Measurements from ENCODE around the gene PCMTD2.

GRCh38 chr20:64254571-64255360, 782 bp upstream of the PCMTD2 start:
- TF ChIP-seq POLR2AphosphoS5 (IDR thresholded peaks at IDR 0.05; ENCODE audit: low read depth, low read length) (no peak), TAF1 (IDR thresholded peaks at IDR 0.05; ENCODE audit: borderline replicate concordance, low read depth, low read length) (no peak), POLR2A (IDR thresholded peaks at IDR 0.05; ENCODE audit: low read depth, low read length) (no peak)

Measured in GM12892 (cell line).